ENCODE data around the gene CYBC1.

DNA sequence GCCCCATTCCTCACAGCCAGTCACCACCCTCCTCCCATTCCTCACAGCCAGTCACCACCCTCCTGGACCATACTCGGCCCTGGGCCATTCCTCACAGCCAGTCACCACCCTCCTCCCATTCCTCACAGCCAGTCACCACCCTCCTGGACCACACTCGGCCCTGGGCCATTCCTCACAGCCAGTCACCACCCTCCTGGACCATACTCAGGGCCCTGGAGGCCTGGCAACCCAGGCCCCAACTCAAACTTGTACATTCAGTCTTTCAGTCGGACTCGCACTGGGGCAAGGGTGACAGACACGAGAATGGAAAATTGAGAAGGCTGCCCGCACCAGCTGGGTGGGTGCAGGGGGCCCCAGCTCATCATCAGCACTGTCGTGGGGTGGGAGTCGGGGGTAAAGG is 38.6 kb upstream of the CYBC1 start:
- no peak for TF ChIP-seq POLR2AphosphoS5 (IDR thresholded peaks at IDR 0.05; ENCODE audit: borderline replicate concordance, low read depth, low read length)
- no peak for TF ChIP-seq EZH2 (IDR thresholded peaks at IDR 0.05)
- no peak for TF ChIP-seq FOXP2 (optimal IDR thresholded peaks at IDR 0.05; ENCODE audit: control extremely low read depth, extremely low read length, insufficient read depth)

Measured in SK-N-MC (cell line).